CD4-positive, alpha-beta T cell treated with Interferon alpha-2 for 1 hour (primary cell): Measurements from ENCODE around the gene CMYA5.
"Not testable (repeated sequence)": the region's sequence is repeated elsewhere in the genome, so short reads cannot be mapped to it uniquely, and the experiment has no call there.

Experiments used
- DNase-seq, 2 donors: peaks; one replicate each; pipeline ENCODE4 v3.0.0-alpha.2; 2020 to 2022

CMYA5 gene

DNA sequence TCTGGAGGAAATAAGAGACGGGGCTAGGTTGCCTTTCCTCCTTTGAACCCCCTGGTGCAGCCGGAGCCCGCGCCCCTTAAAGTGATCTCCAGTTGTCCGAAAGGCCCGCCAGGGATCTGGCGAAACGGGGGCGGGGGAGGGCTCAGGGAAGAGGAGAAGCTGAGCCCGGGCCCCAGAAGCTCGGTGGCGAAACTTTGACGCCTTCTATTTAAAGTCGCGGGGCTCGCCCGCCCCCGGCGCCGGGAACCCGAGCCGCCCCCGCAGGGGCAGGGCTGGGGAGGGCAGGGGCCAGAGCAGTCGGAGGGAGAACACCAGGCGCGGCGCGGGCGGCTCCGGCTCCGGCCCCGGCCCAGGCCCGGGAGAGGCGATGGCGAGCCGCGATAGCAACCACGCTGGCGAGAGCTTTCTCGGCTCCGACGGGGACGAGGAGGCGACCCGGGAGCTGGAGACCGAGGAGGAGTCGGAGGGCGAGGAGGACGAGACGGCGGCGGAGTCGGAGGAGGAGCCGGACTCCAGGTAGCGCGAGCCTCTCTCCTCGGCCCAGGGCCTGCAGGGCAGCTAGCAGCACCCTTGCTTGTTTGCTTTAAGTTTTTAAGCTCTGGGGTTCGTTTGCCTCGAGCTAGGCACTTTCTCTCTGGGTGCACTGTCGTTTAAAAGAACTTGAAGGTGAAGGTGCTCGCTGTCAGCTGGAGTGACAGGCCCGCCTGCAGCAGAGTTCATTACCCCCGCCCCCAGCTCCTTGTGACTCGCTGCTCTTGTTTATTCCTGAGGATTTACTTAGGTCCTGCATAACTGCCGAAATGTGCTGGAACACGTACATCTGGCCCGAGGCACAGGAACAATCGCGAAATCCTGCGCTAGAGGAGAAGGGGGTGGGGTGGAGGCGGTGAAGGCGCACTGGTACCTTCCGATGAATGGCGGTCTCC is at the start of gene CMYA5:
Gene CMYA5 (plus strand): TSS at position 296 of the 926 bp plus-strand sequence. CDS start 72 bp downstream, at position 368.
- DNase-seq: no peak

DNA sequence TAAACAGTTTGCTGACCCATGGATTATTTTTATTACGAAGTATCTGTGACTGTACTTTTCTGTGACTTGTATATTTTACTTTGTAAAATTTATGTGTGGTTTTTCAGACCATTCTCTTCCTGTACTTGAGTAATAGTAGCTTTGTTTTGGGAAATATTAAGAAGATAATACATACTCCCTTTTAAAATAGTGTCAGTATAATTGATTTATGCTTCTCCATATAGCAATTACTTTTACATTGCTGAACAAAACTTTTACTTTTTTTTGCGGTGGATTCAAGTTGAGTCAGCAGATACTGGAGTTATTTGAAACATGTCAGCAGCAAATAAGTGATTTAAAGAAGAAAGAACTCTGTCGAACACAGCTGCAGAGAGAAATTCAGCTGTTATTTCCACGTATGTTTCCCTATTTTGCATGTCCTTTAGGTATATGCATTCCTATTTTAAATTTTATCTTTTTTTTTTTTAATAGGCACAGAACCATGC is 49.0 kb upstream of the CMYA5 start:
- DNase-seq: no peak

DNA sequence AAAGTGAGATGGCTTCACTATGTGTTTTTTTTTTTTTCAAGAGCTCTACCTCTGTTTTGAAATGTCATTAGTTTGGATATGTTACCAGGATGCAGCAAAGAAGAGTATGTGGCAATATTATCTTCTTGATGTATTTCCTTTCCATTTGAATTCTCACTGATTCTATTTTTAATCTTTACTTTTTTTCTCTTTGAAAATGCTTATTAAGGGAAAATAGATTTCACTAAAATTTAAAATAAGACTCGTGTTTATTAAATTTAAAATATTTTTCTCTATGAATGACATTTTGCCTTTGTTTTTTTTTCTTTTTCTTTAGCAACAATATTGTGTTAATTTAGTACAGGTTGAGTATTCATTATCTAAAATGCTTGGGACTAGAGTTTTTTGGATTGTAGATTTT is 48.2 kb upstream of the CMYA5 start:
- DNase-seq: no peak

- no peak for DNase-seq
These were observed 47.4 kb upstream of the CMYA5 start for GRCh38 chr5:79642210-79642609.

DNA sequence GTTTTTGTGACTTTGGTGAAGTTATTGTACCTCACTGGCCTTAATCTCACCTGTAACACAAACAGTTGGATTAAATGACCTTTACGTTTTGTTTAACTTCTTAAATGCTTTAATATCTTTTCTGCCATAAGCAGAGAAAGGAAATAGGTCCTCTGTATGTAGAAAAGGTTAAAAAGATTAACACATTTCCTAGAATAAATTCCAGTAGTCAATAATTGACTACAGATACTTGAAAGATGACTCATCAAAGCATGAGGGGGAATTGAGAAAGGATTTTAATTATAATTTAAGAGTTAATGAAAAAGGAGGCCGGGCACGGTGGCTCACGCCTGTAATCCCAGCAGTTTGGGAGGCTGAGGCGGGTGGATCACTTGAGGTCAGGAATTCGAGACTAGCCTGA is 35.8 kb upstream of the CMYA5 start:
- DNase-seq: no peak

- DNase-seq: no peak
These were observed 26.4 kb upstream of the CMYA5 start for GRCh38 chr5:79663212-79663611.

- DNase-seq: no peak
These were observed 22.9 kb upstream of the CMYA5 start for GRCh38 chr5:79666758-79667157.

- no peak for DNase-seq
These were observed 17.2 kb upstream of the CMYA5 start for GRCh38 chr5:79672392-79672791.

DNA sequence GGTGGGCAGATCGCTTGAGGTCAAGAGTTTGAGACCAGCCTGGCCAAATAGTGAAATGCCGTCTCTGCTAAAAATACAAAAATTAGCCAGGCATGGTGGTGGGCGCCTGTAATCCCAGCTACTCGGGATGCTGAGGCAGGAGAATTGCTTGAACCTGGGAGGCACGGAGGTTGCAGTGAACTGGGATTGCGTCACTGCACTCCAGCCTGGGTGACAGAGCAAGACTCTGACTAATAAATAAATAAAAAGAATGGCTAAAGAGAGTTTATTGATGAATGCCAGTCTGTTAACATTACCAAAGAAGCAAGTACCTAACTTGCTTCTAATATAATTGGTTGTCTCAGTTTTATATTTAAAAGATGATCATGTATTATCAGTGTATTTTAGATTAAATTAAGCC is 13.3 kb upstream of the CMYA5 start:
- DNase-seq: not testable (repeated sequence)

DNA sequence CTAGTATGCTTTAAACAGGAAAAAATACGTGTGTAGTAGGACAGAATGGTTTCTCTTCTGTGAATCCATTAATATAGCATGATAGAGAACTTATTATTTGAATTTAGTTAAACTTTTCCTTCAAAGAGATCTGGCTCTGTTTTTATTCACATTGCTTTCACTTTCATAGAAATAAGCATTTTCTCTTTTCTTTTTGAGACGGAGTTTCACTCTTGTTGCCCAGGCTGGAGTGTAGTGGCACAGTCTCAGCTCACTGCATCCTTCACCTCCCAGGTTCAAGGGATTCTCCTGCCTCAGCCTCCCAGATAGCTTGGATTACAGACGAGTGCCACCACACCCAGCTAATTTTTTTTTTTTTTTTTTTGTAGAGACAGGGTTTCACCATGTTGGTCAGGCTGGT is 7.5 kb upstream of the CMYA5 start:
- not testable (repeated sequence) for DNase-seq

- DNase-seq: no peak
These were observed 4.9 kb upstream of the CMYA5 start for GRCh38 chr5:79684782-79685181.

DNA sequence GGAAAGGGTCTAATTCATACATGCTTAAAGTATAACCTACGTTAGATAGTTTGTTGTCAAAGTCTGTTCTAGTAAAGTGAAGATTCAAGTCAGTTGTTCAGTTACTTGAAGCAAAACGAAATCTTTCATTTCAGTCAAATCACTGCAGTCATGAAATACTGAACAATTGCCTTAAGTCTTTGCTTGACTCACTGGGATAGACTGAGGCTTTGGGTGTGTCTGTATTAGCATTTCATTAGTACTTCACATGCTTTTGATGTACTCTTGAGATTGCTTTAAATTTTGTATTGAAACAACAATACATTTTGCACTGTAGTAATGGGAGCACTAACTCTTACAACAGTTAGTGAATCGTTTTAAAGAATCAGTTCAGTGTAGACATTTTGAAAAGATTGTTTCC is 4.0 kb upstream of the CMYA5 start:
- no peak for DNase-seq

GRCh38 chr5:79686799-79687198 is 2.8 kb upstream of the CMYA5 start:
- no peak for DNase-seq

GRCh38 chr5:79687889-79688288 is 1.7 kb upstream of the CMYA5 start:
- DNase-seq: no peak

DNA sequence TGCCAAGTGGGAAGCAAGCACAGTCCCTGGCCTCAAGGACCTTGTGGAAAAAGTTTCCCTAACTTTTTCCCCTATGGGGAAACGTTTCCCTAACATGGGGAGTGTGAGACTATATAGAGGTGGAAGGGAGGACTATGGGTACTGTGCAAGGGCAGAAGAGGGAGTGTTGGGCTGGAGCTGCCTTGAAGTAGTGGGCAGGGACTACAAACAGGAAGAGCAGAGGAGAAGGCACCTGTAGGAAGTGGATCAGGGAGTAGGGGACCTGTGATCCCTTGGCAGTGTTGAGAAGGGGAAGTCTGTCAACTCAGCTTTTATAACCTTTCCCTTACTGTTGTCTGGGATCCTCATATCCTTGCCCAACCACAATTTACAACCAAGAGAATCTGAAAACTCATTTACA is 1.4 kb downstream of the CMYA5 start:
- DNase-seq: no peak

- DNase-seq: no peak
These were observed 3.0 kb downstream of the CMYA5 start for GRCh38 chr5:79692596-79692995.

- no peak for DNase-seq
These were observed 4.5 kb downstream of the CMYA5 start for GRCh38 chr5:79694183-79694582.

- no peak for DNase-seq
These were observed 5.0 kb downstream of the CMYA5 start for GRCh38 chr5:79694652-79695051.

GRCh38 chr5:79695526-79695925 is 5.9 kb downstream of the CMYA5 start:
- no peak for DNase-seq

- DNase-seq: no peak
These were observed 7.9 kb downstream of the CMYA5 start for GRCh38 chr5:79697222-79698170.

DNA sequence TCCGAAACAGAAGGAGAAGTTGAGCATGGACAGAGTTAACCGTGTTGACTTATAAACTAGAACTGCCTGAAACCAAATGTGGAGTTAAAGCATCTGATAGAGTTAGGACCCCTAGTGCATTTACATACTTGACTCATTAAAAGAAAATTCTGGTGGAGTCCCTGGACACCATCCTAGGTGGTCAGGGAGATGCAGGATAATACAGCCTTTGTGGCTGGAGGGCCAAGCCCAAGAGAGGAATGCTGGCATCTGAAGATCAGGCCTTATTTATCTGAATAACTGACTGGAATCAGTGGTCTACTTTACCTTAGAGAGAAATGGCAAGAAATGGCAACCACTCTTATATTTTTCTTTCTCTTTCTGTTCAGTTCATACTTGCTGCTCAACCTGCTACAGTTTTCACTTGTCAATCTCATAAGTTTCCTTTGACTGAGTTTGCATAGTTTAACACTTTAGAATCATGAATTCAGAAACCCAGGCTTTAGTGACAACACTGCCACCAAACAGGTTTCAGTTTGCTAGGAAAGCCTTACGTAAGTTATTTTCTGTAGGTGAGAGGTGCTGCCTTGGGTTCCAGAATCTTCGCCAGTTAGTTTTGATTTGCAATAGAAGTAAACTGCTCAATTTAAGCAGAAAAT is 10.2 kb downstream of the CMYA5 start:
- no peak for DNase-seq

GRCh38 chr5:79702606-79703380 is 13.2 kb downstream of the CMYA5 start:
- DNase-seq: peak; percentile 34 to 42
